GM12891 (cell line): ENCODE measurements around the gene FOXD2.

ENCODE experiments used
- PAX5 ChIP-seq: IDR thresholded peaks from 2 replicates; pipeline ENCODE4 v1.6.1; 2011; ENCODE audit warnings: low read length, moderate library complexity, mild to moderate bottlenecking; ENCODE audit not compliant: insufficient read depth, severe bottlenecking
- POLR2A ChIP-seq: IDR thresholded peaks from 2 replicates; pipeline ENCODE4 v1.6.1; 2011; ENCODE audit warnings: low read depth, low read length, control low read depth
- POLR2AphosphoS5 ChIP-seq: IDR thresholded peaks from 2 replicates; pipeline ENCODE4 v1.6.1; 2011; ENCODE audit warnings: low read depth, low read length, control low read depth
- POU2F2 ChIP-seq: IDR thresholded peaks from 2 replicates; pipeline ENCODE4 v1.6.1; 2011; ENCODE audit warnings: low read depth, mild to moderate bottlenecking, control low read depth, low read length, moderate library complexity
- SPI1 ChIP-seq: IDR thresholded peaks from 2 replicates; pipeline ENCODE4 v1.6.1; 2011; ENCODE audit warnings: low read depth, low read length, control low read depth
- TAF1 ChIP-seq: IDR thresholded peaks from 2 replicates; pipeline ENCODE4 v1.6.1; 2011; ENCODE audit warnings: low read depth, low read length, control low read depth

GRCh38 chr1:47436304-47436978, 1.4 kb upstream of the FOXD2 start:
- TF ChIP-seq PAX5 (no peak), POLR2AphosphoS5 (no peak), POLR2A (no peak), TAF1 (no peak), POU2F2 (peak; percentile 49; the same call in 1 of the 2 replicates), SPI1 (peak; percentile 48; the same call in 1 of the 2 replicates)
